Suprapubic skin (tissue), 4 donors: ENCODE data around the gene VPS45. TPM values are rescaled to one million over a fixed set of nuclear protein-coding genes. Genes with fewer than 3 reads are reported as not detected.
"Not testable (repeated sequence)": the region's sequence is repeated elsewhere in the genome, so short reads cannot be mapped to it uniquely, and the experiment has no call there.

ENCODE experiments used
- DNase-seq, 2 donors: peaks; one replicate each; pipeline ENCODE4 v3.0.0-alpha.2; 2019; ENCODE audit warnings: low spot score in 2 of 2
- H3K27ac ChIP-seq: fragments of 200-600 bp; sonication (generic); one replicate; pipeline ENCODE4 v1.5.1; 2019
- H3K27me3 ChIP-seq: fragments of 200-600 bp; sonication (generic); one replicate; pipeline ENCODE4 v1.5.1; 2019
- H3K36me3 ChIP-seq: fragments of 200-600 bp; sonication (generic); one replicate; pipeline ENCODE4 v1.5.1; 2019
- H3K4me1 ChIP-seq: fragments of 200-600 bp; sonication (generic); one replicate; pipeline ENCODE4 v1.5.1; 2019
- H3K4me3 ChIP-seq: fragments of 200-600 bp; sonication (generic); one replicate; pipeline ENCODE4 v1.5.1; 2019; ENCODE audit warnings: mild to moderate bottlenecking
- H3K9me3 ChIP-seq: fragments of 200-600 bp; sonication (generic); one replicate; pipeline ENCODE4 v1.5.1; 2019
- CTCF ChIP-seq, 2 donors: fragments of 200-600 bp in 1 of 2; fragments of 450-650 bp in 1 of 2; sonication (generic) in 1 of 2; IDR thresholded peaks; one replicate each; pipeline ENCODE4 v1.5.1; 2016 to 2019; ENCODE audit warnings: antibody characterized with exemption in 2 of 2, mild to moderate bottlenecking in 1 of 2, moderate library complexity in 1 of 2
- EP300 ChIP-seq: sonication (generic); formaldehyde crosslinking; IDR thresholded peaks from one replicate; pipeline ENCODE4 v1.6.1; 2017; ENCODE audit warnings: antibody characterized with exemption
- POLR2A ChIP-seq, 2 donors: fragments of 450-650 bp; IDR thresholded peaks; one replicate each; pipeline ENCODE4 v1.6.1; 2017; ENCODE audit warnings: antibody characterized with exemption in 2 of 2, mild to moderate bottlenecking in 2 of 2, moderate library complexity in 2 of 2
- POLR2AphosphoS5 ChIP-seq, 3 donors: sonication (generic); formaldehyde crosslinking; IDR thresholded peaks; one replicate each; pipeline ENCODE4 v1.6.1; 2017; ENCODE audit warnings: antibody characterized with exemption in 3 of 3
- whole genome bisulfite sequencing: methylation state at CpG from one replicate; pipeline ENCODE4 v1.1.5; 2018; 5-methylcytosine and 5-hydroxymethylcytosine counted together
- total RNA-seq, 4 donors: library from RNA; depleted of rRNA; stranded (reverse); fragments of >200 nt; gene quantifications; one replicate each; pipeline ENCODE4 v1.1.0, GENCODE V29; 2016

VPS45 gene
- total RNA-seq, 4 donors from 2014 or later = 23.8 to 67.4 (median 34.2) TPM

DNA sequence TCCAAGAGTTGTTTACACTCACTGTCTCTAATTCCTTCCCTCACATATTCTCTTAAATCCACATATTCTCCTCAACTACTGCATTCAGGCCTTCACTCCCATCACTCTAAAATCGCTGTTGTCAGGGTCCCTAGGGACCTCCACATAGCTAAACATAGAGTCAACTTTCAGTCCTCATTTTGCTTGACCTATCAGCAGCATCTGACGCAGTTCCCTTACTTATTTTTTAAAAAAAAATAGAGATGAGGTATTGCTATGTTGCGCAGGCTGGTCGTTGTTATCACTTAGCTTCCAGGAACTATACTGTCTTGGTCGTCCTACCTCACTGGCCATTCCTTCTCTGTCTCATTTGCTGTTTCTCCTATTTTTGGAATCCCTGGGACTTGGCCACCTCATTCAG is 70.5 kb downstream of the VPS45 start:
- no peaks in the 10 kb centered on the region for H3K4me1 ChIP-seq
- no peaks in the 10 kb centered on the region for H3K27me3 ChIP-seq
- no peak overlapping the region for H3K4me3 ChIP-seq
- DNase-seq = no peak
- 85% methylated on average over 5 of the region's 5 CpGs for WGBS
- no peaks in the 10 kb centered on the region for H3K36me3 ChIP-seq
- TF ChIP-seq EP300 (no peak), POLR2A (IDR thresholded peaks at IDR 0.05) (no peak), CTCF (IDR thresholded peaks at IDR 0.05) (no peak), POLR2AphosphoS5 (IDR thresholded peaks at IDR 0.05) (no peak)
- no peak overlapping the region for H3K27ac ChIP-seq
- no peaks in the 10 kb centered on the region for H3K9me3 ChIP-seq

GRCh38 chr1:150141452-150141851 is 73.9 kb downstream of the VPS45 start:
- peaks cover 2% of the 10 kb centered on the region for H3K36me3 ChIP-seq
- H3K9me3 ChIP-seq = no peaks in the 10 kb centered on the region
- TF ChIP-seq CTCF (IDR thresholded peaks at IDR 0.05) (no peak), POLR2A (IDR thresholded peaks at IDR 0.05) (no peak), EP300 (no peak), POLR2AphosphoS5 (IDR thresholded peaks at IDR 0.05) (no peak)
- no peak overlapping the region for H3K27ac ChIP-seq
- no peaks in the 10 kb centered on the region for H3K4me1 ChIP-seq
- no peak for DNase-seq
- H3K27me3 ChIP-seq = no peaks in the 10 kb centered on the region
- H3K4me3 ChIP-seq = no peak overlapping the region

DNA sequence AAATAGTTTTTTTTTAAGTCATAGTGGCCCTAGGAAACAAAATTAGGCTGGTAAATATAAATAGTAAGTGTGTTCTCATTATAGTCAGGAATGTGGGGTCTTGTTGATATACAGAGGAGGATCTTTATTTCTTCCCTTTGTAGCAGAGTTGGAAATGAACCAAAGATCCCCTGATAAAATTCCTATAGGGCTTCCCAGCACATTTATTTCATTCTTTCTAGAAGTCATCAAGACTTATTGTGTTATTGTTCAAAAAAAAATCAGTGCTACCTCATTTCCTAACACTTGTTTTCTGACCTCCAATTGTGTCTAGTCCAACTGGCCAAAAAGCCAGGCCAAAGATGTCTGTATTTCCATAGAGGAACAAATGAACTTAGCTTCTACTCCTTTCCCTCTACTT is 74.5 kb downstream of the VPS45 start:
- Histone ChIP-seq H3K27me3 (no peaks in the 10 kb centered on the region), H3K4me3 (no peak overlapping the region), H3K27ac (no peak overlapping the region), H3K4me1 (no peaks in the 10 kb centered on the region), H3K9me3 (no peaks in the 10 kb centered on the region), H3K36me3 (peaks cover 2% of the 10 kb centered on the region)
- no peak for TF ChIP-seq POLR2AphosphoS5 (IDR thresholded peaks at IDR 0.05)
- TF ChIP-seq POLR2A (IDR thresholded peaks at IDR 0.05) = no peak
- no peak for TF ChIP-seq EP300
- no peak for TF ChIP-seq CTCF (IDR thresholded peaks at IDR 0.05)
- no peak for DNase-seq

DNA sequence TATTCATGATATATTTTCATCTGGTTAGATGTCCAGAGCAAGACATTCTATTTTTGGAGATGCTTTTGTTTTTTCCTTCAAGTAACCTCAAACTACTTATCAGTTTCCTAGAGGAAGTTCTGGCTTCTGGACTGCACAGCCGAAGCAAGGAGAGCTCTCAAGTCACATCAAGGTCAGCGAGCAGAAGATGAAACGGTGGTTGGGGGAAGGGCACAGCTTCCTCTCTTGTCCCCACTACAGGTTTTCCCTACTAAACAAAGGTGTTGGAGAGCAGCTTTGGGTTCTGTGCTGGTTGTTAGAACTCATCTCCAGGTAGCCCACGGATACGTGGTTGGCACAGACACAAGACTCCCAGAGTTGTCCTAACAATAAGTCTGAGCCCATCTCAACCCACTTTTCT is 77.0 kb downstream of the VPS45 start:
- no peak for TF ChIP-seq POLR2A (IDR thresholded peaks at IDR 0.05)
- TF ChIP-seq CTCF (IDR thresholded peaks at IDR 0.05) = no peak
- no peak for TF ChIP-seq POLR2AphosphoS5 (IDR thresholded peaks at IDR 0.05)
- TF ChIP-seq EP300 = no peak
- H3K4me3 ChIP-seq = no peak overlapping the region
- peaks cover 8% of the 10 kb centered on the region for H3K4me1 ChIP-seq
- H3K27me3 ChIP-seq = no peaks in the 10 kb centered on the region
- H3K36me3 ChIP-seq = peaks cover 2% of the 10 kb centered on the region
- DNase-seq = no peak
- WGBS = 70% methylated on average over 5 of the region's 5 CpGs
- no peak overlapping the region for H3K27ac ChIP-seq
- H3K9me3 ChIP-seq = no peaks in the 10 kb centered on the region

DNA sequence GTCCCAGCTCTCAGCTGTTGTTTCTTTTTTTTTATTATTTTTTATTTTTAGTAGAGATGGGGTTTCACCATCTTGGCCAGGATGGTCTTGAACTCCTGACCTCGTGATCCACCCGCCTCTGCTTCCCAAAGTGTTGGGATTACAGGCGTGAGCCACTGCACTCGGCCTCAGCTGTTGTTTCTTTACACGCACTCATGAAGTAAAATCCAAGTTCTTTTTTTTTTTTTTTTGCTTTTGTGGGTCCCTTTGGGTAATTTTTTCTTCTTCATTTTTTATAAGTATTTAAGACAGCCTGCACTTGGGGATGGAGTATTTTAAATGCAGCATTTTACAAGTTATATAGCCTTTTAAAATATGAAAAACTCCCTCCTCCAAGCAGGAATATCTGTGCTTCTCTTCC is 78.4 kb downstream of the VPS45 start:
- H3K4me1 ChIP-seq = peaks cover 16% of the 10 kb centered on the region
- not testable (repeated sequence) for H3K9me3 ChIP-seq, H3K36me3 ChIP-seq, H3K27me3 ChIP-seq, DNase-seq, H3K27ac ChIP-seq, H3K4me3 ChIP-seq
- WGBS = 84% methylated on average over 5 of the region's 5 CpGs

DNA sequence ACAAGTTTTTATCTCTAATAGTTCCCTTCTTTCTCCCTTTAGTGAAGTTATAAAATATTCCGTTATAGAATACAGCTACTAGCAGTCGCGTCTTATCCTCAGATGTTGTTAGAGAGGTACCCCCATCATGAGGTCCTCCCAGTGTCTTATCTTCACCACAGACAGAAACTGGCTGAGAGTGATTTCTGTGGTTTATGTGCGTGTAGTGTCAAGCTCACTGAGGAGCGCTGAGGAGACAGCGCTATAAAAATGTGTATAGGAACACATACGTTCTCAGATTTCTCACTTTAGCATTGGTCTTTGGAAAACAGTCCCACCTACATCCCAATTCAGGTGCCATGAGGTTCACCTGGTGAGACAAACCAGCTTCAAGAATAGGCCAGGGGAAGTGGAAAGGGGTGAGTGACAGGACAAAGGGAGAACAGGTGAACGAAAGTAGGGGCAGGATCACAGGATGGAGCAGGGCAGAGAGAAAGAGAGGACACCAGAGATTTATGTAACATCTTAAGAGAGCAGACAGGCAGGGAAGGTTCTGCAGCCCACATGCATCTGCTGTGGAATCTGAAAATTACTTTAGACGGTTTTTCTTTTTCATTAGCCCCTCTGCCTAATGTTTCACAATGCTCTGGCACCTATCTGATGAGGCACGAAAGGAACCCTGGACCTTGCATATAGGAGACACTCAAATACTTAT is 79.4 kb downstream of the VPS45 start:
- no peak for DNase-seq
- Histone ChIP-seq H3K4me1 (peaks cover 25% of the 10 kb centered on the region), H3K27me3 (no peaks in the 10 kb centered on the region), H3K9me3 (no peaks in the 10 kb centered on the region), H3K27ac (no peak overlapping the region), H3K36me3 (peaks cover 2% of the 10 kb centered on the region), H3K4me3 (no peak overlapping the region)
- TF ChIP-seq CTCF (IDR thresholded peaks at IDR 0.05) (no peak), POLR2AphosphoS5 (IDR thresholded peaks at IDR 0.05) (no peak), POLR2A (IDR thresholded peaks at IDR 0.05) (no peak), EP300 (no peak)
- WGBS = 78% methylated on average over 10 of the region's 10 CpGs
